H9 (cell line): ENCODE results near the gene PRUNE2. TPM values are rescaled to one million over a fixed set of nuclear protein-coding genes. Genes with fewer than 3 reads are reported as not detected.

Source experiments
- DNase-seq: peaks from one replicate; pipeline ENCODE4 v3.0.0-alpha.2; 2017
- H2AFZ ChIP-seq: one replicate; pipeline ENCODE4 v1.6.1; 2013; ENCODE audit warnings: mild to moderate bottlenecking, low read length, control low read depth, moderate library complexity
- H2AK5ac ChIP-seq: 2 replicates; pipeline ENCODE4 v1.6.1; 2013; ENCODE audit warnings: low read length, control low read depth, mixed read lengths; ENCODE audit not compliant: insufficient read length
- H2BK120ac ChIP-seq: one replicate; pipeline ENCODE4 v1.6.1; 2013; ENCODE audit warnings: low read depth, mild to moderate bottlenecking, low read length, control low read depth, inconsistent platforms; ENCODE audit not compliant: poor library complexity, severe bottlenecking
- H2BK12ac ChIP-seq: 2 replicates; pipeline ENCODE4 v1.6.1; 2013; ENCODE audit warnings: low read length, control low read depth, mixed read lengths, low read depth; ENCODE audit not compliant: insufficient read length
- H2BK15ac ChIP-seq: 2 replicates; pipeline ENCODE4 v1.6.1; 2013; ENCODE audit warnings: low read depth, low read length, control low read depth
- H2BK20ac ChIP-seq: one replicate; pipeline ENCODE4 v1.6.1; 2013; ENCODE audit warnings: low read depth, mild to moderate bottlenecking, low read length, control low read depth, inconsistent platforms; ENCODE audit not compliant: poor library complexity, severe bottlenecking
- H2BK5ac ChIP-seq: 2 replicates; pipeline ENCODE4 v1.6.1; 2013; ENCODE audit warnings: low read length, control low read depth, mixed read lengths; ENCODE audit not compliant: insufficient read length
- H3K14ac ChIP-seq: 2 replicates; pipeline ENCODE4 v1.6.1; 2013; ENCODE audit warnings: low read length, control low read depth; ENCODE audit not compliant: insufficient read depth
- H3K18ac ChIP-seq: 2 replicates; pipeline ENCODE4 v1.6.1; 2013; ENCODE audit warnings: low read depth, mild to moderate bottlenecking, mixed read lengths, low read length, control low read depth; ENCODE audit not compliant: insufficient read length
- H3K23ac ChIP-seq: 2 replicates; pipeline ENCODE4 v1.6.1; 2013; ENCODE audit warnings: low read length, control low read depth, mixed read lengths, low read depth; ENCODE audit not compliant: insufficient read length
- H3K23me2 ChIP-seq: 2 replicates; pipeline ENCODE4 v1.6.1; 2013; ENCODE audit warnings: low read depth, mild to moderate bottlenecking, mixed read lengths, low read length, control low read depth; ENCODE audit not compliant: insufficient read length, poor library complexity, severe bottlenecking
- H3K27ac ChIP-seq: 2 replicates; pipeline ENCODE4 v1.5.1; 2013; ENCODE audit warnings: low read length, control low read depth, mixed read lengths, low read depth; ENCODE audit not compliant: insufficient read length
- H3K27me3 ChIP-seq: 2 replicates; pipeline ENCODE4 v1.6.1; 2013; ENCODE audit warnings: low read length, control low read depth, inconsistent platforms; ENCODE audit not compliant: insufficient read depth
- H3K4ac ChIP-seq: 2 replicates; pipeline ENCODE4 v1.6.1; 2013; ENCODE audit warnings: low read depth, mild to moderate bottlenecking, control low read depth, inconsistent platforms, low read length, moderate library complexity
- H3K4me1 ChIP-seq: 2 replicates; pipeline ENCODE4 v1.6.1; 2013; ENCODE audit warnings: low read length, control low read depth, inconsistent platforms; ENCODE audit not compliant: insufficient read depth
- H3K4me2 ChIP-seq: 2 replicates; pipeline ENCODE4 v1.6.1; 2013; ENCODE audit warnings: low read length, control low read depth, mixed read lengths; ENCODE audit not compliant: insufficient read length, insufficient read depth
- H3K56ac ChIP-seq: 2 replicates; pipeline ENCODE4 v1.6.1; 2013; ENCODE audit warnings: low read depth, mild to moderate bottlenecking, mixed read lengths, low read length, control low read depth; ENCODE audit not compliant: insufficient read length
- H3K79me1 ChIP-seq: 2 replicates; pipeline ENCODE4 v1.6.1; 2013; ENCODE audit warnings: low read depth, mild to moderate bottlenecking, moderate library complexity, low read length, control low read depth, inconsistent platforms; ENCODE audit not compliant: insufficient read depth, poor library complexity, severe bottlenecking
- H3K79me2 ChIP-seq: 2 replicates; pipeline ENCODE4 v1.6.1; 2013; ENCODE audit warnings: low read length, control low read depth, inconsistent platforms; ENCODE audit not compliant: insufficient read depth
- H3K9ac ChIP-seq: 2 replicates; pipeline ENCODE4 v1.6.1; 2013; ENCODE audit warnings: low read length, control low read depth, mixed read lengths; ENCODE audit not compliant: insufficient read length; ENCODE audit errors: extremely low read depth
- H3K9me3 ChIP-seq: one replicate; pipeline ENCODE4 v1.6.1; 2013; ENCODE audit warnings: low read depth, low read length, inconsistent platforms; ENCODE audit not compliant: control insufficient read depth
- H3T11ph ChIP-seq: one replicate; pipeline ENCODE4 v1.6.1; 2013; ENCODE audit warnings: mild to moderate bottlenecking, low read length, control low read depth, inconsistent platforms
- H4K20me1 ChIP-seq: one replicate; pipeline ENCODE4 v1.6.1; 2013; ENCODE audit not compliant: control insufficient read depth, insufficient read length, insufficient read depth
- H4K5ac ChIP-seq: 2 replicates; pipeline ENCODE4 v1.6.1; 2013; ENCODE audit warnings: low read depth, mild to moderate bottlenecking, mixed read lengths, low read length, control low read depth; ENCODE audit not compliant: insufficient read length
- H4K8ac ChIP-seq: replicated peaks from 2 replicates; pipeline ENCODE4 v1.6.1; 2013; ENCODE audit warnings: low read length, control low read depth, mixed read lengths, low read depth; ENCODE audit not compliant: insufficient read length
- H4K91ac ChIP-seq: 2 replicates; pipeline ENCODE4 v1.6.1; 2013; ENCODE audit warnings: low read depth, mild to moderate bottlenecking, moderate library complexity, mixed read lengths, low read length, control low read depth; ENCODE audit not compliant: insufficient read length
- H3K27ac Mint-ChIP-seq, 3 experiments: 2 replicates in 2 of 3; 3 replicates in 1 of 3; pipeline ENCODE4 v1.8.0; 2020 to 2021; ENCODE audit warnings: mixed read lengths in 3 of 3, mild to moderate bottlenecking in 1 of 3, moderate library complexity in 1 of 3
- H3K27me3 Mint-ChIP-seq: 2 replicates; pipeline ENCODE4 v1.8.0; 2021; ENCODE audit warnings: low read depth, mild to moderate bottlenecking, moderate library complexity, mixed read lengths
- H3K36me3 Mint-ChIP-seq, 3 experiments: 2 replicates in 2 of 3; 3 replicates in 1 of 3; pipeline ENCODE4 v1.8.0; 2020 to 2021; ENCODE audit warnings: low read depth in 3 of 3, mixed read lengths in 3 of 3; ENCODE audit not compliant: insufficient read depth in 1 of 3
- H3K4me1 Mint-ChIP-seq, 2 experiments: 2 replicates each; pipeline ENCODE4 v1.8.0; 2020; ENCODE audit warnings: mixed read lengths in 2 of 2
- H3K4me3 Mint-ChIP-seq, 2 experiments: 2 replicates in 1 of 2; 3 replicates in 1 of 2; pipeline ENCODE4 v1.8.0; 2020 to 2021; ENCODE audit warnings: mild to moderate bottlenecking in 2 of 2, mixed read lengths in 2 of 2, moderate library complexity in 1 of 2
- H3K9me3 Mint-ChIP-seq, 2 experiments: 2 replicates in 1 of 2; 3 replicates in 1 of 2; pipeline ENCODE4 v1.8.0; 2020; ENCODE audit warnings: mild to moderate bottlenecking in 2 of 2, mixed read lengths in 2 of 2, moderate library complexity in 1 of 2
- WGBS: extraction: QIAGEN DNeasy Blood & Tissue Kit; methylation state at CpG from one replicate; pipeline ENCODE4 v1.1.7; 2013; ENCODE audit warnings: missing lambda C conversion rate, low lambda C conversion rate, mixed read lengths; ENCODE audit not compliant: insufficient read length; ENCODE audit errors: extremely low coverage; 5-methylcytosine and 5-hydroxymethylcytosine counted together
- total RNA-seq: library from RNA; stranded (reverse); gene quantifications from 2 replicates; pipeline ENCODE4 v1.2.1, GENCODE V29; 2021
- TF ChIP-seq, protein P1 (sequence below): fragments of 200-600 bp; sonication (generic); conservative IDR thresholded peaks from 3 replicates; pipeline ENCODE4 v1.8.0; 2021; ENCODE audit warnings: antibody characterized with exemption, mild to moderate bottlenecking

PRUNE2 gene
- total RNA-seq, 1 experiment from 2014 or later = 12.1 TPM

DNA sequence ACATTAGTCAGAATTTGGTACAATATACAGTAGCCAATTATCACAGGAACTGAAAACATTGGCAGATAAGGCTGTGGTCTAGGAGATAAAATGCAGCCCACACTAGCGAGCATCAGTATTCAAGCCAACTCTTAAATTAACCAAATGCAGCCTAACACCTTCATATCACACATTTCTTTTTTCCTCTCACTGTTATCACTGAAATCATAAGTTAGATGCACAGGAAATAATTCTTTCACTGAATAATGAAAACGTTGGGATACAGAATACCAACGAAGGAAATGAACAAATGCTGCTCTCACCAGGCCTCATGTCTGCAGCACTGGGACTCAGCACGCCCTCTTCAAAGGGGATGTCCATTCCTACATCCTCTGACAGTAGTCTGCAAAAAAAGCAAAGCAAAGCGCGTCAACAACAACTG lies 250.8 kb downstream of the PRUNE2 start:
- H3K18ac ChIP-seq = no peak overlapping the region
- H4K8ac ChIP-seq = no peak overlapping the region
- H3K79me1 ChIP-seq = no peaks in the 10 kb centered on the region
- WGBS = no CpG with 5 or more reads among the region's 6 CpGs
- H3K9me3 ChIP-seq = no peaks in the 10 kb centered on the region
- Mint-ChIP-seq H3K9me3 (no peaks in the 10 kb centered on the region), H3K27ac (no peak overlapping the region), H3K4me1 (peaks cover 24 to 32% of the 10 kb centered on the region in 2 experiments), H3K36me3 (no peaks in the 10 kb centered on the region), H3K27me3 (no peaks in the 10 kb centered on the region), H3K4me3 (no peak overlapping the region)
- DNase-seq = no peak
- H3K4me1 ChIP-seq = peaks cover 8% of the 10 kb centered on the region; the same call in 1 of the 2 replicates
- H3K4me2 ChIP-seq = no peak overlapping the region
- no peak overlapping the region for H2BK20ac ChIP-seq
- no peak overlapping the region for H3K27ac ChIP-seq
- H2BK5ac ChIP-seq = no peak overlapping the region
- no peak overlapping the region for H3K56ac ChIP-seq
- no peak overlapping the region for H4K5ac ChIP-seq
- H3T11ph ChIP-seq = no peak overlapping the region
- no peaks in the 10 kb centered on the region for H3K23me2 ChIP-seq
- no peak overlapping the region for H2AFZ ChIP-seq
- no peaks in the 10 kb centered on the region for H3K79me2 ChIP-seq
- no peaks in the 10 kb centered on the region for H3K27me3 ChIP-seq
- H2BK12ac ChIP-seq = no peak overlapping the region
- H2BK15ac ChIP-seq = no peak overlapping the region
- H3K23ac ChIP-seq = no peak overlapping the region
- H3K4ac ChIP-seq = no peak overlapping the region
- H3K9ac ChIP-seq = no peak overlapping the region
- no peak overlapping the region for H3K14ac ChIP-seq
- H4K20me1 ChIP-seq = no peaks in the 10 kb centered on the region
- TF ChIP-seq, protein P1, sequence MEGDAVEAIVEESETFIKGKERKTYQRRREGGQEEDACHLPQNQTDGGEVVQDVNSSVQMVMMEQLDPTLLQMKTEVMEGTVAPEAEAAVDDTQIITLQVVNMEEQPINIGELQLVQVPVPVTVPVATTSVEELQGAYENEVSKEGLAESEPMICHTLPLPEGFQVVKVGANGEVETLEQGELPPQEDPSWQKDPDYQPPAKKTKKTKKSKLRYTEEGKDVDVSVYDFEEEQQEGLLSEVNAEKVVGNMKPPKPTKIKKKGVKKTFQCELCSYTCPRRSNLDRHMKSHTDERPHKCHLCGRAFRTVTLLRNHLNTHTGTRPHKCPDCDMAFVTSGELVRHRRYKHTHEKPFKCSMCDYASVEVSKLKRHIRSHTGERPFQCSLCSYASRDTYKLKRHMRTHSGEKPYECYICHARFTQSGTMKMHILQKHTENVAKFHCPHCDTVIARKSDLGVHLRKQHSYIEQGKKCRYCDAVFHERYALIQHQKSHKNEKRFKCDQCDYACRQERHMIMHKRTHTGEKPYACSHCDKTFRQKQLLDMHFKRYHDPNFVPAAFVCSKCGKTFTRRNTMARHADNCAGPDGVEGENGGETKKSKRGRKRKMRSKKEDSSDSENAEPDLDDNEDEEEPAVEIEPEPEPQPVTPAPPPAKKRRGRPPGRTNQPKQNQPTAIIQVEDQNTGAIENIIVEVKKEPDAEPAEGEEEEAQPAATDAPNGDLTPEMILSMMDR = no peak
- H2BK120ac ChIP-seq = no peak overlapping the region
- no peak overlapping the region for H2AK5ac ChIP-seq
- H4K91ac ChIP-seq = no peak overlapping the region
